GM21390 (cell line): ENCODE results near the gene RAB14.
"Not testable (repeated sequence)": the region's sequence is repeated elsewhere in the genome, so short reads cannot be mapped to it uniquely, and the experiment has no call there.

Experiments used
- ATAC-seq: cut with Tn5 transposase; IDR thresholded peaks from one replicate; pipeline ENCODE4 v1.9.1; 2021; ENCODE audit not compliant: unreplicated experiment

Gene RAB14

GRCh38 chr9:121168052-121168451 is 33.6 kb downstream of the RAB14 start:
- no peak for ATAC-seq

GRCh38 chr9:121160025-121160424 is 41.6 kb downstream of the RAB14 start:
- no peak for ATAC-seq

DNA sequence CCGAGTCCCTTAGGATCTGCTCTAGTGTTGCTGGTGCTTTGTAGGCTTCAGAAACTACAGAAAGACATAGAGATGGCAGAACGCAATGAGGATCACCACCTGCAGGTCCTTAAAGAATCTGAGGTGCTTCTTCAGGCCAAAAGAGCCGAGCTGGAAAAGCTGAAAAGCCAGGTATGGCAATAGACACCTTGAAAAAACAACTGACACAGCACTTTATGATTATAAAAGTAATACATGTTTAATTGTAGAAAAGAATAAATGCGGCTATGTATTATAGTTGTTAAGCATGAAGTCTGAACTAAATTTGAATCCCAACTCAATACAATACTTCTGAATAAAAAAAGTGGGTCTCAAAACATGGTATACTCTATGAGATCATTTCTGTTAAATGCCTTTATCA is 43.7 kb downstream of the RAB14 start:
- no peak for ATAC-seq

- ATAC-seq, result peak; percentile 82
These were observed 45.4 kb downstream of the RAB14 start for GRCh38 chr9:121156263-121156731.

GRCh38 chr9:121154782-121155181 is 46.9 kb downstream of the RAB14 start:
- no peak for ATAC-seq

DNA sequence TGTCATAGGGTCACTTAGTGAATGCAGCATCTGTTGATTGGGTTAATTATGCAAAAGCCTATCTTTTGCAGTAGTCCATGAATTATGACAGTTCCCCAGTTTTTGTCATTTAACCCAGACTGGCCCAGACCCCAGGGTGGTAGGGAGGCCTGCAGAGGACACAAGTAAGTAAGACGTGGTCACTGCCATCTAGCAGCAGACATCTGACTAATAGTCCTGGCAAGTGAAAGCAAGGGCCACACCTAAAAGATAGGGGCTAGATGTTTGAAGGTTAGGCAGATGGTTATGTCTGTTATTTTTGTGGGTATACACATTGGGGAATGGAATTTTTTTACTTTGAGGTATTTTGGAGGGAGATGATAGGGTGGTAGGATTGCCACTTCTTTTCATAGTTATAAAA is 48.0 kb downstream of the RAB14 start:
- ATAC-seq, result no peak

DNA sequence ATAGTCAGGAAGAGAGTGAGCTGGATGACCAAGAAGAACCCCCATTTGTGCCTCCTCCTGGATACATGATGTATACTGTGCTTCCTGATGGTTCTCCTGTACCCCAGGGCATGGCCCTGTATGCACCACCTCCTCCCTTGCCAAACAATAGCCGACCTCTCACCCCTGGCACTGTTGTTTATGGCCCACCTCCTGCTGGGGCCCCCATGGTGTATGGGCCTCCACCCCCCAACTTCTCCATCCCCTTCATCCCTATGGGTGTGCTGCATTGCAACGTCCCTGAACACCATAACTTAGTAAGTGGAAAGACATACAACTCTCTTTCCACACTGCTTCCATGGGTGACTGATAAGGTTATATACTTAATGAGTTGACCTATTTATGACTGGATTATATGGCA is 51.5 kb downstream of the RAB14 start:
- ATAC-seq, result no peak

GRCh38 chr9:121144482-121144881 is 57.2 kb downstream of the RAB14 start:
- ATAC-seq, result no peak

DNA sequence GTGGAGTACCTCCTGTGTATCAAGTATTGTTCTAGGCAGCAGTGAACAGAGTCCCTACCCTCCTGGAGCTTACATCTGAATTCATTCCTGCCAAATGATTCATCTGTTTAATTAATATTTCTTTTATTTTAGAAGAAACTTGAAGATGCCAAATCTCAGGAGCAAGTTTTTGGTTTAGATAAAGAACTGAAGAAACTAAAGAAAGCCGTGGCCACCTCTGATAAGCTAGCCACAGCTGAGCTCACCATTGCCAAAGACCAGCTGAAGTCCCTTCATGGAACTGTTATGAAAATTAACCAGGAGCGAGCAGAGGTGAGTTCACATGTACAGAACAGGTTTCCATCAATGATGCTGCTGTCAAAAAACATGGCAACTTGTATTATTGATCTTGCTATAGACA is 57.9 kb downstream of the RAB14 start:
- ATAC-seq, result no peak

DNA sequence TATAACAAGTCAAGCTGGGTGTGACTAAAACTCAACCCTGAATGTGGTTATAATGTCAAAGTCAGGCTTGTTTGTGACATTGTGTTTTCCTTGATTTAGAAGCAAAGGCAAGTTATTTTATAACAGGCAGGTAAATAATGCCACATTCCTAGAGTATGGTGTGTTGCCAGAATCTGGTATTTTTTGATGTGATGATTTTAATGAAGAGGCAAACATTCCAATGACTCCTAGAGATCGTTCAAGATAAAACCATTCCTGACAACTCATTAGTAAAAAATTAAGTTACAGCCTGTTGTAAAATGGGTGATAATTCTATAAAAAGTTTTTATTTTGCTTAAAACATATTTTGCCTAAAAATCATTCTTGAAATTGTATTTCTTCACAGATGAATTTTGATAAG is 60.0 kb downstream of the RAB14 start:
- ATAC-seq, result no peak

GRCh38 chr9:121141306-121141705 is 60.4 kb downstream of the RAB14 start:
- ATAC-seq, result no peak

DNA sequence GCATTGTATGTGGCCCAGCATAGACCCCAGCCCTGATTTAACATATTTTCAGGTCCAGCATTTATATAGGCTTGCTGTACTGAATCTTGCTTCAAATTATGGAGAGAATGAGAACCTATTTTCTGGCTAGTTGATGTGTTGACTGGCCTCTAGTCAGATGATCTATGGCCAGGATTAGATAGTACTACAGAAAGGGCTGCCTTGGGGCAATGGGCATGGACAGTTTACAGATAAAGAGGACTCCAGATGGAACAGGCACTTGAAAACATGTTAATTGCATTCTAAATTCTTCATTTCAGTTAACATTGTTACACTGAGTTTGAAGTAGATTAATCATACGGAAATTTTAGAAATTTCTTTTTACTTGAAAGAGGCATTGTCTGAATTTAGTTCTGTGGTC is 61.5 kb downstream of the RAB14 start:
- no peak for ATAC-seq

GRCh38 chr9:121138973-121139372 is 62.7 kb downstream of the RAB14 start:
- no peak for ATAC-seq

GRCh38 chr9:121138561-121138960 is 63.1 kb downstream of the RAB14 start:
- ATAC-seq, result no peak

GRCh38 chr9:121135642-121136041 is 66.0 kb downstream of the RAB14 start:
- ATAC-seq, result no peak

DNA sequence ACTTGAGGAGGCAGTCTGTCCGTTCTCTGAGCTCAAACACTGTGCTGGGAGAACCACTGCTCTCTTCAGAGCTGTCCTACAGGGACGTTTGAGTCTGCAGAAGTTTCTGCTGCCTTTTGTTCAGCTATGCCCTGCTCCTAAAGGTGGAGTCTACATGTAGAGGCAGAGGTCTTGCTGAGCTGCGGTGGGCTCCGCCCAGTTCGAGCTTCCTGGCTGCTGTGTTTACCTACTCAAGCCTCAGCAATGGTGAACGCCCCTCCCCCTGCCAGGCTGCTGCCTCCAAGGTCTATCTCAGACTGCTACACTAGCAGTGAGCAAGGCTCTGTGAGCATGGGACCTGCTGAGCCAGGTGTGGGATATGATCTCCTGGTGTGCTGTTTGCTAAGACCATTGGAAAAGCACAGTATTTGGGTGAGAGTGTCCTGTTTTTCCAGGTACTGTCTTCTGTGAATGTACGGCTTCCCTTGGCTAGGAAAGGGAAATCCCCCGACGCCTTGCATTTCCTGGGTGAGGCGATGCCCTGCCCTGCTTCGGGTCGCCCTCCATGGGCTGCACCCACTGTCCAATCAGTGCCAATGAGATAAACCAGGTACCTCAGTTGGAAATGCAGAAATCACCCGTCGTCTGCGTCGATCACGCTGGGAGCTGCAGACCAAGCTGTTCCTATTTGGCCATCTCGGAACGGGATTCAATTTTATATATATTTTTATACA is 68.4 kb downstream of the RAB14 start:
- ATAC-seq, result no peak

GRCh38 chr9:121129384-121129783 is 72.3 kb downstream of the RAB14 start:
- not testable (repeated sequence) for ATAC-seq
